ENCODE measurements around the gene KCNMB1. TPM values are rescaled to one million over a fixed set of nuclear protein-coding genes. Genes with fewer than 3 reads are reported as not detected.

The KCNMB1 gene
- total RNA-seq, 1 donor from 2014 or later = not detected

- no peak for DNase-seq
Measured at GRCh38 chr5:170338291-170338690, 50.9 kb downstream of the KCNMB1 start.

- no peak for DNase-seq
Measured at GRCh38 chr5:170337045-170337733, 52.0 kb downstream of the KCNMB1 start.

GRCh38 chr5:170336065-170336464 is 53.1 kb downstream of the KCNMB1 start:
- DNase-seq = no peak

- DNase-seq = no peak
Measured at GRCh38 chr5:170334626-170335025, 54.5 kb downstream of the KCNMB1 start.

GRCh38 chr5:170333161-170333910 is 55.8 kb downstream of the KCNMB1 start:
- DNase-seq = no peak

- no peak for DNase-seq
Measured at GRCh38 chr5:170332058-170332457, 57.1 kb downstream of the KCNMB1 start.

- DNase-seq = no peak
Measured at GRCh38 chr5:170330568-170331054, 58.6 kb downstream of the KCNMB1 start.

- no peak for DNase-seq
Measured at GRCh38 chr5:170329524-170329923, 59.6 kb downstream of the KCNMB1 start.

- DNase-seq = no peak
Measured at GRCh38 chr5:170327829-170328228, 61.3 kb downstream of the KCNMB1 start.

GRCh38 chr5:170327168-170327567 is 62.0 kb downstream of the KCNMB1 start:
- DNase-seq = no peak

Other genes with a start within 250 kb of the KCNMB1 start
- gene C5orf58, start 156.4 kb downstream of the KCNMB1 start, total RNA-seq = not detected in 2 replicates
- 2.4 TPM in 1 of 2 replicates, not detected in the other for gene LCP2, start 91.6 kb downstream of the KCNMB1 start, total RNA-seq
- gene KCNIP1, start 114.7 kb upstream of the KCNMB1 start, total RNA-seq = 20.8 and 24.1 TPM in 2 replicates